ENCODE measurements around the gene ANKRD13C. TPM values are rescaled to one million over a fixed set of nuclear protein-coding genes. Genes with fewer than 3 reads are reported as not detected.
"Not testable (repeated sequence)": the region's sequence is repeated elsewhere in the genome, so short reads cannot be mapped to it uniquely, and the experiment has no call there.

The ANKRD13C gene
- total and polyA plus RNA-seq, 8 donors = 19.1 to 31.0 (median 26.7) TPM

DNA sequence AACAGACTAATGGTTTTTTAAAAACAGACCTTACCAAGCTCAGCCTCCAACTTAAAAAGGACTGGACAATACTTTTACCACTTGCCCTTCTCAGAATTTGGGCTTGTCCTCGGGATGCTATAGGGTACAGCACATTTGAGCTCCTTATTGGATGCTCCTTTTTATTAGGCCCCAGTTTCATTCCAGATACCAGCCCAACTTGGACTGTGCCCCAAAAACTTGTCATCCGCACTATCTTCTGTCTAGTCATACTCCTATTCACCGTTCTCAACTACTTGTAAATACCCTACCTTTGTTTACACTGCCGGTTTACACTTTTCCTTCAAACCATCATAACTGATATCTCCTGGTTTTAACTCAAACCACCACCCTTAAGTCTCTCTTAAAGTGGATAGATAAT is 17.9 kb upstream of the ANKRD13C start:
- TF ChIP-seq, protein P1, sequence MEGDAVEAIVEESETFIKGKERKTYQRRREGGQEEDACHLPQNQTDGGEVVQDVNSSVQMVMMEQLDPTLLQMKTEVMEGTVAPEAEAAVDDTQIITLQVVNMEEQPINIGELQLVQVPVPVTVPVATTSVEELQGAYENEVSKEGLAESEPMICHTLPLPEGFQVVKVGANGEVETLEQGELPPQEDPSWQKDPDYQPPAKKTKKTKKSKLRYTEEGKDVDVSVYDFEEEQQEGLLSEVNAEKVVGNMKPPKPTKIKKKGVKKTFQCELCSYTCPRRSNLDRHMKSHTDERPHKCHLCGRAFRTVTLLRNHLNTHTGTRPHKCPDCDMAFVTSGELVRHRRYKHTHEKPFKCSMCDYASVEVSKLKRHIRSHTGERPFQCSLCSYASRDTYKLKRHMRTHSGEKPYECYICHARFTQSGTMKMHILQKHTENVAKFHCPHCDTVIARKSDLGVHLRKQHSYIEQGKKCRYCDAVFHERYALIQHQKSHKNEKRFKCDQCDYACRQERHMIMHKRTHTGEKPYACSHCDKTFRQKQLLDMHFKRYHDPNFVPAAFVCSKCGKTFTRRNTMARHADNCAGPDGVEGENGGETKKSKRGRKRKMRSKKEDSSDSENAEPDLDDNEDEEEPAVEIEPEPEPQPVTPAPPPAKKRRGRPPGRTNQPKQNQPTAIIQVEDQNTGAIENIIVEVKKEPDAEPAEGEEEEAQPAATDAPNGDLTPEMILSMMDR (IDR thresholded peaks at IDR 0.05) = no peak
- no peak for ATAC-seq
- no peaks in the 10 kb centered on the region for H3K27me3 ChIP-seq
- no peak for DNase-seq
- no peak overlapping the region for H3K27ac ChIP-seq
- H3K4me3 ChIP-seq = no peak overlapping the region
- H3K36me3 ChIP-seq = no peaks in the 10 kb centered on the region
- H3K9me3 ChIP-seq = no peaks in the 10 kb centered on the region
- intact Hi-C loops (cut with DNase I) = no loop called here
- H3K4me1 ChIP-seq = no peaks in the 10 kb centered on the region

DNA sequence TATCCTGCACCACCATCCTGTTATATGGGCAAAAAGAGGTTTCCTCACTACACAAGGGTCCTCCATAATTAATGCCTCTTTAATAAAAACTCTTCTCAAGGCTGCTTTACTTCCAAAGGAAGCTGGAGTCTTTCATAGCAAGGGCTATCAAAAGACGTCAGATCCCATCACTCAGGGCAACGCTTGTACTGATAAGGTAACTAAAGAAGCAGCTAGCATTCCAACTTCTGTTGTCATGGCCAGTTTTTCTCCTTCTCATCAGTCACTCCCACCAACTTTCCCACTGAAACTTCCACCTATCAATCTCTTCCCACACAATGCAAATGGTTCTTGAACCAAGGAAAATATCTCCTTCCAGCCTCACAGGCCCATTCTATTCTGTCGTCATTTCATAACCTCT is 17.1 kb upstream of the ANKRD13C start:
- H3K4me1 ChIP-seq; intact Hi-C loops (cut with DNase I); H3K4me3 ChIP-seq; ATAC-seq; H3K36me3 ChIP-seq; DNase-seq; H3K9me3 ChIP-seq; H3K27me3 ChIP-seq; H3K27ac ChIP-seq: not testable (repeated sequence)

DNA sequence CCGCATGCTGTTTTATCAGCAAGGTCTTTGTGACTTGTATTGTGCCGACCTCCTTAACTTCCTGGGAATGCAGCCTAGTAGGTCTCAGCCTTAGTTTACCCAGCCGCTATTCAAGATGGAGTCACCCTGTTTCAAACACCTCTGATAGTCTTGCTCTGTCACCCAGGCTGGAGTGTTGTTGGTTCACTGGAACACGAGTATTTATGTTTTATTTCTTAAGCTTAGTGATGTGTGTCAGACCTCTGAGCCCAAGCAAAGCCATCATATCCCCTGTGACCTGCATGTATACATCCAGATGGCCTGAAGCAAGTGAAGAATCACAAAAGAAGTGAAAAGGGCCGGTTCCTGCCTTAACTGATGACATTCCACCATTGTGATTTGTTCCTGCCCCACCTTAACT is 12.9 kb upstream of the ANKRD13C start:
- ATAC-seq; intact Hi-C loops (cut with DNase I); H3K36me3 ChIP-seq; H3K4me3 ChIP-seq; H3K27me3 ChIP-seq; H3K4me1 ChIP-seq; H3K9me3 ChIP-seq; DNase-seq; H3K27ac ChIP-seq: not testable (repeated sequence)

DNA sequence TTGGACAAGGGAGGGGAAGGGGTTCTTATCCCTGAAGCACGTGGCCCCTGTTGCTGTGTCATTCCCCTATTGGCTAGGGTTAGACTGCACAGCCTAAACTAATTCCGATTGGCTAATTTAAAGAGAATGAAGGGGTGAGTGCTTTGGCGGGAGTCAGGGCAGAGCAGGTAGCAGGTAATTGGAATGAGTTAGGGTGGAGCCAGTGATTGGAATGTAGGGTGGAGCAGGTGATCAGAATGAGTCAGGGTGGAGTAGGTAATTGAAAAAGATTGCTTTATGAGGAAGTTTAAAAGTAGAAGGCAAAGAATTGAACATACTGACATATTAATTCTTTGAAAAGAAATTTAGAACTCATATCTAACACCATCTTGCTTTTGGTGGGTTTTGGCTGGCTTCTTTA is 12.5 kb upstream of the ANKRD13C start:
- not testable (repeated sequence) for H3K27me3 ChIP-seq, H3K36me3 ChIP-seq

DNA sequence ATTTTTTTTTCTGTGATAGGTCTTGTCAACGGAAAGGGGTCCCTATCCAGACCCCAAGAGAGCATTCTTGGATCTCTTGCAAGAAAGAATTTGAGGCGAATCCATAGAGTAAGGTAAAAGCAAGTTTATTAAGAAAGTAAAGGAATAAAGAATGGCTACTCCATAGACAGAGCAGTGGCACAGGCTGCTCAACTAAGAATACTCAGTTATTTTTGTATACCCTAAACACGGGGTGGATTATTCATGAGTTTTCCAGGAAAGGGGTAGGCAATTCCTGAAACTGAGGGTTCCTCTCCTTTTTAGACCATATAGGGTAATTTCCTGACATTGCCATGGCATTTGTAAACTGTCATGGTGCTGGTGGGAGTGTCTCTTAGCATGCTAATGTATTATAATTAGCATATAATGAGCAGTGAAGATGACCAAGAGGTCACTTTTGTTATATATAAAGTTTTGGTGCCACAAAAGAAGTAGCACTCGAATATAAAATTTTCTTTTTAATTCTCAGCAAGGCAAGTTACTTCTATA is 12.0 kb upstream of the ANKRD13C start:
- H3K4me3 ChIP-seq; H3K27me3 ChIP-seq; H3K9me3 ChIP-seq; H3K4me1 ChIP-seq; intact Hi-C loops (cut with DNase I); DNase-seq; H3K36me3 ChIP-seq; H3K27ac ChIP-seq; ATAC-seq: not testable (repeated sequence)

More for the DNA sequence above, 12.5 kb upstream of the ANKRD13C start:
- intact Hi-C loops (cut with DNase I); DNase-seq; H3K27ac ChIP-seq; H3K4me3 ChIP-seq; H3K4me1 ChIP-seq; H3K9me3 ChIP-seq; ATAC-seq: not testable (repeated sequence)

DNA sequence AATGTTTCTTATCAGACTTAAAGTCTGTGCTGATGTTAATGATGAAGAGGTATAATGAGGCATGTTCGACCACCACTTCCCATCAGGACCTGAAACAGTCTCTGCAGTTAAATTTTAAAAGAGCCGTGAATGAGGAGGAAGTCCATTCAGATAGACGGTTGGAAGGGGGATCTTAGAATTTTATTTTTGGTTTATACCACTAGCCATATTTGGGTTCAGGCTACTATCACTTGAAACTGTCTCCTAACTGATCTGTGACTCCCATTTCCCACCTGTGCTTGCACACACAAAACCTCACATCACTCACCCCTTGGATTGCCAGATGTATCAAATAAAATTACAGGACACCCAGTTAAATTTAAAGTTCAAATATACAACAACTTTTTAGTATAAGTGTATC is 9.9 kb upstream of the ANKRD13C start:
- H3K36me3 ChIP-seq = no peaks in the 10 kb centered on the region
- H3K4me1 ChIP-seq = no peaks in the 10 kb centered on the region
- no peak overlapping the region for H3K27ac ChIP-seq
- TF ChIP-seq, protein P1 (IDR thresholded peaks at IDR 0.05) = no peak
- no peaks in the 10 kb centered on the region for H3K27me3 ChIP-seq
- intact Hi-C loops (cut with DNase I) = no loop called here
- no peak for ATAC-seq
- DNase-seq = no peak
- H3K9me3 ChIP-seq = no peaks in the 10 kb centered on the region
- no peak overlapping the region for H3K4me3 ChIP-seq

DNA sequence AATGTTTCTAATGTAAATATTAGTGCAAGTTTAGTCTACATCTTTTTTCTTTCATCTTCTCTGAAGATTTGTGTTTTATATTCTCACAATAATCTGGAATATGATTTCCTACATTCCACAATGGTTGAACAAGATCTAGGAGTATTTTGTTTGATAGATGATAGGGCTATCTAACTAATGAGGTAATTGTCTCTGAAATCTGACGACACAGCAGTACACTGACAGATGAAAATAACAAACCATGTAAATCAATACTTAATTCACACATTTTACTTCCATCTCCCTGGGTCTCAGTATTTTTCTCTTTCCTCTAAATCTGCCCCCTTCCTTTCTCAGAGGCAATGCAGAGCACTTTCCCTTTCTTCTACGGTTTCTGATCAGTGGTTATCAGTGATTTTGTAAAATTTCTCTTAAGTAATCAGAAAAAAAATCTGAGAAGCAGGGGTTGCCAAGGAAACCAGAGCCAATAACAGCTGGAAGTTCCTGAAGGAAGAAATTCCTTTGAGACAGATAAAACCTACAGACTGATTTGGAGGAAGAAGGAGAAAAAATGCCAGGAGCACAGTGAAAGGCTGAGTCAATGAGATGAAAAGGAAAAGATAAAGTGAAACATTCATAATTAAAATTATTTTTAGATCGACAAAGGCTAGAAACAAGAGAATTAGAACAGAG is 7.3 kb upstream of the ANKRD13C start:
- ATAC-seq (no peak), DNase-seq (peak in 1 of 4 donors; percentile 13)
- Histone ChIP-seq H3K9me3 (no peaks in the 10 kb centered on the region), H3K36me3 (no peaks in the 10 kb centered on the region), H3K27ac (no peak overlapping the region), H3K4me1 (no peaks in the 10 kb centered on the region), H3K27me3 (no peaks in the 10 kb centered on the region), H3K4me3 (no peak overlapping the region)
- TF ChIP-seq, protein P1 (IDR thresholded peaks at IDR 0.05) = no peak
- intact Hi-C loops (cut with DNase I) = no loop called here

All from left lung (tissue), 10 donors.